CD4-positive, alpha-beta T cell (primary cell): ENCODE measurements around the gene CAMSAP2. TPM values are rescaled to one million over a fixed set of nuclear protein-coding genes. Genes with fewer than 3 reads are reported as not detected.

ENCODE experiments used
- ATAC-seq: fragments of 200-7000 bp; cut with Tn5 transposase; one replicate; pipeline ENCODE4 v1.10.0; 2022; ENCODE audit warnings: mild to moderate bottlenecking; ENCODE audit not compliant: poor library complexity
- CTCF ChIA-PET: fragments of 350-600 bp; sonication (Branson Sonifier 250); formaldehyde crosslinking; loops from one replicate; lab custom pipeline; 2021; ENCODE audit warnings: antibody characterized with exemption, inconsistent platforms; lab: Charles Lee
- POLR2A ChIA-PET: fragments of 350-600 bp; sonication (Branson Sonifier 250); formaldehyde crosslinking; loops from one replicate; lab custom pipeline; 2021; ENCODE audit warnings: antibody characterized with exemption, inconsistent platforms; lab: Charles Lee
- DNase-seq, 14 experiments: peaks; one replicate each; pipeline ENCODE4 v3.0.0-alpha.2; 2013 to 2020; ENCODE audit warnings: mixed read lengths in 2 of 14
- H3K27ac ChIP-seq, 2 donors: one replicate each; pipeline versions ENCODE4 v1.5.1 to v1.7.0; 2013; ENCODE audit warnings: low read length in 2 of 2, low read depth in 1 of 2, mild to moderate bottlenecking in 1 of 2
- H3K27me3 ChIP-seq, 2 experiments: 1 replicate in 1 of 2; 2 replicates in 1 of 2; pipeline versions ENCODE4 v1.6.1 to v1.7.0; 2013; ENCODE audit warnings: low read length in 2 of 2, control low read depth in 1 of 2, mild to moderate bottlenecking in 1 of 2, moderate library complexity in 1 of 2; ENCODE audit not compliant: insufficient read depth in 2 of 2, control insufficient read depth in 1 of 2
- H3K36me3 ChIP-seq: one replicate; pipeline ENCODE4 v1.6.1; 2013; ENCODE audit warnings: low read length, control low read depth; ENCODE audit not compliant: insufficient read depth
- H3K4me1 ChIP-seq: one replicate; pipeline ENCODE4 v1.6.1; 2013; ENCODE audit warnings: low read length, control low read depth; ENCODE audit not compliant: insufficient read depth
- H3K4me3 ChIP-seq: one replicate; pipeline ENCODE4 v1.5.1; 2013; ENCODE audit warnings: mild to moderate bottlenecking, low read length, moderate library complexity
- H3K9me3 ChIP-seq, 2 experiments: 1 replicate in 1 of 2; 2 replicates in 1 of 2; pipeline versions ENCODE4 v1.6.1 to v1.7.0; 2013; ENCODE audit warnings: low read length in 2 of 2, mild to moderate bottlenecking in 2 of 2, control low read depth in 1 of 2, moderate library complexity in 1 of 2; ENCODE audit not compliant: control insufficient read depth in 1 of 2, insufficient read depth in 1 of 2
- H3K27ac Mint-ChIP-seq: one replicate; pipeline ENCODE4 v1.8.0; 2020; ENCODE audit warnings: mixed read lengths
- H3K27me3 Mint-ChIP-seq: one replicate; pipeline ENCODE4 v1.8.0; 2021; ENCODE audit warnings: mixed read lengths
- H3K36me3 Mint-ChIP-seq: one replicate; pipeline ENCODE4 v1.8.0; 2021; ENCODE audit warnings: low read depth, mixed read lengths
- H3K4me1 Mint-ChIP-seq: one replicate; pipeline ENCODE4 v1.8.0; 2021; ENCODE audit warnings: low read depth, mixed read lengths
- H3K4me3 Mint-ChIP-seq: one replicate; pipeline ENCODE4 v1.8.0; 2020; ENCODE audit warnings: mild to moderate bottlenecking, mixed read lengths
- H3K9me3 Mint-ChIP-seq: one replicate; pipeline ENCODE4 v1.8.0; 2020; ENCODE audit warnings: mixed read lengths
- intact Hi-C, 2 experiments: fragments of 100-400 bp; cut with DNase I in 1 of 2; cut with micrococcal nuclease in 1 of 2; formaldehyde crosslinking; loops; one replicate each; pipeline versions ENCODE4 v1.15.1 to v1.9.0; 2023 to 2025; cut with DNase I, micrococcal nuclease
- total RNA-seq, 174 experiments: library from RNA in 2 of 174; stranded (reverse) in 2 of 174; gene quantifications; one replicate each; pipeline ENCODE4 v1.2.3 and lab custom pipeline; 2021 to 2026
- TF ChIP-seq, protein P1 (sequence below): fragments of 200-600 bp; IDR thresholded peaks from one replicate; pipeline ENCODE4 v1.8.0; 2022; ENCODE audit warnings: antibody characterized with exemption, mild to moderate bottlenecking

The CAMSAP2 gene
- total RNA-seq, 2 experiments from 2014 or later: 4.4 to 5.7 TPM

- H3K27ac Mint-ChIP-seq: no peak within 1 kb of the TSS
- peaks cover 18% of the 10 kb centered on the region for H3K27me3 Mint-ChIP-seq
- CTCF ChIA-PET: no interaction called here
These were observed 156.2 kb downstream of the CAMSAP2 start, which contains the start of gene INAVA for GRCh38 chr1:200894712-200895442. Gene INAVA, plus strand, starts transcription at chr1:200894900. Its CDS starts 3,501 bp downstream, at chr1:200898401.

GRCh38 chr1:200895443-200895789 is 156.7 kb downstream of the CAMSAP2 start:
- H3K27me3 Mint-ChIP-seq: peaks cover 18% of the 10 kb centered on the region

More at GRCh38 chr1:200894712-200895442, 156.2 kb downstream of the CAMSAP2 start, which contains the start of gene INAVA:
- no peaks in the 10 kb centered on the region for H3K9me3 ChIP-seq
- peaks cover 23% of the 10 kb centered on the region for H3K4me1 ChIP-seq
- peaks cover 7 to 24% of the 10 kb centered on the region in 2 experiments for H3K27me3 ChIP-seq
- H3K9me3 Mint-ChIP-seq: no peaks in the 10 kb centered on the region
- TF ChIP-seq, protein P1, sequence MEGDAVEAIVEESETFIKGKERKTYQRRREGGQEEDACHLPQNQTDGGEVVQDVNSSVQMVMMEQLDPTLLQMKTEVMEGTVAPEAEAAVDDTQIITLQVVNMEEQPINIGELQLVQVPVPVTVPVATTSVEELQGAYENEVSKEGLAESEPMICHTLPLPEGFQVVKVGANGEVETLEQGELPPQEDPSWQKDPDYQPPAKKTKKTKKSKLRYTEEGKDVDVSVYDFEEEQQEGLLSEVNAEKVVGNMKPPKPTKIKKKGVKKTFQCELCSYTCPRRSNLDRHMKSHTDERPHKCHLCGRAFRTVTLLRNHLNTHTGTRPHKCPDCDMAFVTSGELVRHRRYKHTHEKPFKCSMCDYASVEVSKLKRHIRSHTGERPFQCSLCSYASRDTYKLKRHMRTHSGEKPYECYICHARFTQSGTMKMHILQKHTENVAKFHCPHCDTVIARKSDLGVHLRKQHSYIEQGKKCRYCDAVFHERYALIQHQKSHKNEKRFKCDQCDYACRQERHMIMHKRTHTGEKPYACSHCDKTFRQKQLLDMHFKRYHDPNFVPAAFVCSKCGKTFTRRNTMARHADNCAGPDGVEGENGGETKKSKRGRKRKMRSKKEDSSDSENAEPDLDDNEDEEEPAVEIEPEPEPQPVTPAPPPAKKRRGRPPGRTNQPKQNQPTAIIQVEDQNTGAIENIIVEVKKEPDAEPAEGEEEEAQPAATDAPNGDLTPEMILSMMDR: no peak
- H3K4me3 Mint-ChIP-seq: no peak within 1 kb of the TSS
- intact Hi-C loops: no loop called here
- POLR2A ChIA-PET: no interaction called here
- H3K4me3 ChIP-seq: no peak within 1 kb of the TSS
- H3K36me3 ChIP-seq: no peaks in the 10 kb centered on the region
- no peak within 1 kb of the TSS for H3K27ac ChIP-seq
- peaks cover 21% of the 10 kb centered on the region for H3K4me1 Mint-ChIP-seq
- DNase-seq: no peak
- no peaks in the 10 kb centered on the region for H3K36me3 Mint-ChIP-seq
- ATAC-seq: no peak

DNA sequence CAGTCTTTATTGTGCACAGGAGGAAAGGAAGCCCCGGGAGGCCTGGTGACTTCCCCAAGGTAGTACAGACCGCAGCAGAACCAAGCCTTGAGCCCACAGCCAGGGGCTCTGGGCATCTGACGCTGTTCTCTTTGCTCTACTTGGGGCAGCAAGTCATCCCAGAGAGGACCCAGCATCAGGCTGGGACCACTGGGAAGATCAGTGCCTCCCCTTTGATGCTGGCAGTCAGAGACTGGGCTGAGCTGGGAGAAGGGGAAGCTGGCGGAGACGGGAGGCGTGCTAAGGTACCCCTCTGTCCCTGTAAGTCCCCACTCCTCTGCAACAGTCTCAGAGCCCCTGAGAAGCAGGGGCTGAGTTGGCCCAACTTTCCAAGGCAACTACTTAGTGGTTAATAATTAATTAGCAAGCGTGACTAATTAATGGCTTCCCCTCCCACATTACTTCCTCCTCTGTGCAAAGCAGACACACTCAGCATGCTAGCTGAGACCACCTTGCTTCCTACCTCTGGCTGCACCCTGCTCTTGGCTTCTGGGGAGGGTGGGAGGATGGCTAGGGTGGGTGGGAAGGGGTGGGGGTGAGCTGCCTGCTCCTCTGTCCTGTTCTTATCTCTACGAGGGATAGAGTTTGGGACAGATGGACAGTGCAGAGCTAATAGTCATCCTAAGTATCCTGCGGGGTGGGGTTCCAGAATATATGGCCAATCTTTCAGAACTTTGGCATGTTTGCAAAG is 157.3 kb downstream of the CAMSAP2 start:
- H3K27me3 Mint-ChIP-seq: peaks cover 18% of the 10 kb centered on the region
- no peak overlapping the region for H3K4me3 Mint-ChIP-seq
- Histone ChIP-seq H3K9me3 (no peaks in the 10 kb centered on the region), H3K27me3 (peaks cover 5 to 24% of the 10 kb centered on the region in 2 experiments), H3K4me3 (no peak overlapping the region), H3K4me1 (peaks cover 13% of the 10 kb centered on the region), H3K27ac (no peak overlapping the region), H3K36me3 (no peaks in the 10 kb centered on the region)
- intact Hi-C loops: no loop called here
- H3K4me1 Mint-ChIP-seq: peaks cover 11% of the 10 kb centered on the region
- POLR2A ChIA-PET: interaction anchor here (0.6 kb wide), 1 partner anchor 12 kb away, joined by 3 read pairs; no protein-coding TSS in a partner anchor
- TF ChIP-seq, protein P1: no peak
- ATAC-seq: no peak
- H3K27ac Mint-ChIP-seq: no peak overlapping the region
- H3K9me3 Mint-ChIP-seq: no peaks in the 10 kb centered on the region
- no peaks in the 10 kb centered on the region for H3K36me3 Mint-ChIP-seq
- DNase-seq: no peak
- CTCF ChIA-PET: no interaction called here

More at GRCh38 chr1:200895443-200895789, 156.7 kb downstream of the CAMSAP2 start:
- intact Hi-C loops: no loop called here
- Mint-ChIP-seq H3K27ac (no peak overlapping the region), H3K4me3 (no peak overlapping the region), H3K36me3 (no peaks in the 10 kb centered on the region), H3K4me1 (peaks cover 16% of the 10 kb centered on the region), H3K9me3 (no peaks in the 10 kb centered on the region)
- Histone ChIP-seq H3K27ac (no peak overlapping the region), H3K9me3 (no peaks in the 10 kb centered on the region), H3K4me1 (peaks cover 18% of the 10 kb centered on the region), H3K27me3 (peaks cover 7 to 24% of the 10 kb centered on the region in 2 experiments), H3K36me3 (no peaks in the 10 kb centered on the region), H3K4me3 (no peak overlapping the region)
- ChIA-PET CTCF (no interaction called here), POLR2A (no interaction called here)
- TF ChIP-seq, protein P1: no peak
- DNase-seq (no peak), ATAC-seq (no peak)
